Cerebellar cortex (tissue), 1 donor: ENCODE results near the gene UBE2E3.
"Not testable (repeated sequence)": the region's sequence is repeated elsewhere in the genome, so short reads cannot be mapped to it uniquely, and the experiment has no call there.

ENCODE experiments used
- DNase-seq: peaks from one replicate; pipeline ENCODE4 v3.0.0-alpha.2; 2015; ENCODE audit warnings: low spot score

UBE2E3 gene

DNA sequence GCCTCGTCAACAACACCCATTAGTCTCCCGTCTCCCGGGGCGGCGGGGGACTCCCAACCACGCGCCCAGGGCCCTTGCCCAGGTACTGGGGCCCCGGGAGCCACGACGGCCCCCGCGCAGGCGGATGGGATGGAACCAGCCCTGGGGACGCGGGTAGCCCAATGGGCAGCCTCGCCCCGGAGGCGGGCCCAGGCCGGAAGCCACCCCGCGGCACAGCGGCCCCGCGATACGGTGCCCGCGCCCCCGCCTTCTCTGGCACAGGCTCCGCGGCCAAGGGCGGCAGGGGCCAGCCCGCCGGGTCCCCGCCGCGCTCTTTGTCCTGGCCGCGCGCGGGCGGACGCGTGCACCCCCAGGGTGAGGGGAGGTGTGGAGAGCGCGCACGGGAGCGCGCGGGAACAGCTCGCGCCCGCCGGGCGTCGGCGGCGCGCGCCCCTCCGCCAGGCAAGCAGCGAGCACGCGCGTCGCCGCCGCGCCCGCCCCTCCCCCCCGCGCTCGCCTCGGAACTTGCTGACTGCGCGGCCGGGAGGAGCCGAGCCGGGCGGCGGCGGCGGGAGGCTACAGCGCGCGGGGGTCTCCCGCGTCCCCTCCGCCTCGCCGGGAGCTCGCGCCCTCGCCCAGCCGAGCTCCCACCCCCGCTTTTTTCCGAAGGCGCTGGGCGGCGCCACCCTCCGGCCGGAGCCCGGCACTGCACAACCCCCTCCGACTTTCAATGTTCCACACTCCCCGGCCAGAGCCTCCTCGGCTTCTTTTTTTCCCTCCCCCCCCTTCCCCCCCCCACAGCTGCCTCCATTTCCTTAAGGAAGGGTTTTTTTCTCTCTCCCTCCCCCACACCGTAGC lies at the start of gene UBE2E3:
TSS of gene UBE2E3 (plus strand) at position 500 of the 837 bp plus-strand sequence. CDS start 1,438 bp downstream, outside the sequence.
- DNase-seq = peak; percentile 63

DNA sequence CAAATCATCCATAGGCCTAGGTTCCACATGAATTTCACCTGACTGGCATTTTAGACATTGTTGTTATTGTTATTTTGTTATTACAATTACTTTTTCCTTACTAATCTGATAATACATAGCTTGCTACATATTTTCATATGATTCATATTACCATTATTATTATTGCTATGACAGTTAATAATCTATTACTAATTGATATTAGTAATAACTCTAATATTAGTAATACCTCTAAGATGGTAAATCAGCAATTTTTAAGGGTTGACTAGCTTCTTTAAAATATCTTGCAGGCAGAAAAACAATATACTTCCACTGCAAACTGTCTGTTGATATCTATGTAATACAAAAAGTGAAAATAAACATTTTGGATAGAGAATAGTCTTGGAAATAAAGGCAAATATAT lies 48.6 kb upstream of the UBE2E3 start:
- DNase-seq = no peak

DNA sequence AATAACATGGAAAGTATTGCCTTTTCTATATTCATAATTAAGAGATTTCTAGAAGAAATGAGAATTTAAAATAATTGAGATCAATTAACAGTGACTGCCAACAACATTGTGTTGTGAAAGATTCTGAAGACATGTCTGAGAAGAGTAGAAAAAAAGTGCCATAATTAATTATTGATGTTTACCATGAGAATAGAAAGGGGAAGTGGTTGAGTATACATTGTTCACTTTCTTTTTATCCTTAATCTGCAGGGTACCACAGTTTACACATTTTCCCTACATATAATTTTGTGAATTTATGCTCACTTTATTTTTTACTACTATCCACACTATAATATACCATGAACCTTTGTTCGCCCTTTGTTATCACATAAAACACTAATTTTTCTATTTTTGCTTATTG lies 47.1 kb upstream of the UBE2E3 start:
- no peak for DNase-seq

DNA sequence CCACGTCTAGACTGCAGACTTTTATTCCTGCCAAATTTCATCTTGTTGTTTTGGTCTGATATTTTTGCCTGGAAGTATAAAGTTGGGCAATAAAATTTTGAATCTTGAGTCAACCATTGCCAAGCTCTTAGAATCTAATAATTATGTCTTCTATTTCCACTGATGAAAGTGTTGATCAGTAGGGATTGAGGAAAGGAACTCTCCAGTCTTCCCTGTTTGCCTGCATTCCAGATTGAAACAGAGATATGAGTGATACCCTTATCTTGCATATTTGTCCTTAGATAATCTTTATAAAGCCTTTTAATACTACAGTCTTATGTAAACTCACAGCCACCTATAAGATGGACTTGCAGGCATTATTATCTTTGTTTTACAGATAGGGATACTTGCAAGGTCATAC lies 45.5 kb upstream of the UBE2E3 start:
- DNase-seq = no peak

DNA sequence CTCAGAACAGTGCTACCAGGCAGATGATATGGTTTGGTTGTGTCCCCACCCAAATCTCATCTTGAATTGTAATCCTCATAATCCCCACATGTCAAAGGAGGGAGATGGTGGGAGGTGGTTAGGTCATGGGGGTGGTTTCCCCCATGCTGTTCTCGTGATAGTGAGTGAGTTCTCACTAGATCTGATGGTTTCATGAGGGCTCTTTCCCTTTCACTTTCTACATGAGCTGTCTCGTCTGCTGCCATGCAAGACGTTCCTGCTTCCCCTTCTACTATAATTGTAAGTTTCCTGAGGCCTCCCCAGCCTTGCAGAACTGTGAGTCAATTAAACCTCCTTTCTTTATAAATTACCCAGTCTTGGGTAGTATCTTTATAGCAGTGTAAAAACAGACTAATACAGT lies 42.9 kb upstream of the UBE2E3 start:
- DNase-seq = not testable (repeated sequence)

DNA sequence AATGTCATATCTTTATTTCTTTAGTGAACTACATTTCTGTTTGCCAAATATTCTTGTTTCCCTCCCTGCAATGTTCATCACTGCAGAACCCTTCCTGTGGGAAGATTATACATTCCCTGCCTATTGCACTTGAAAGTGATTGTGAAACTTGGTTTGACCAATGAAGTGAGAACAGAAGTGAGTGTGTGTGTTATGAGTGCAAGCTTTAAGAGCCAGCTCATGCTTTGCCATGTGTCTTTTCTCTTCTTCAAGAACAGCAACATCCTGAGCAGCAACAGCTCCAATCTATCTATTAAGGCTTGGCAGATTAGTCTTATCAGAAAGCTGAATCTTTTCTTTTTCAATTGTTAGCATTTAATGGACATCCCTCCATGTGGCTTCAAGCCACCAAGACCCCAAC lies 42.0 kb upstream of the UBE2E3 start:
- DNase-seq = no peak

DNA sequence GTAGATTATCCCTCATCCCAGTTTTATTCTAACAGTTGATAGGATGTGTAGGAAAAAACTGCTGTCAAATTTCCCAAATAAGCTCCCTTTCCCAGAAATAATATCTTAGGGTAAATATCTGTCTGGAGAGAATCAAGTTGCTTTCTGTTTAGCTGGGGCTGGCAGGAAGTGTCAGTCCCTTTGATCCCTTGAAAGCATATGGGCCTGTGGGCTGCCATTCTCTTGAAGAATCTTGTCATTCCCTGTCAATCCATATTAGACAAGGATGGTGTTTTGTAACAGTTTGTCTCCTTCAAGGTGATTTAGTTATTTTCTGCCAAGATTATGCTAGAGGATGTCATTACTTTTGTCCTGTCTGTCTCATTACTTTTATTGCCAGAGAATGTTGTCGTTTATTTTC lies 37.1 kb upstream of the UBE2E3 start:
- no peak for DNase-seq

DNA sequence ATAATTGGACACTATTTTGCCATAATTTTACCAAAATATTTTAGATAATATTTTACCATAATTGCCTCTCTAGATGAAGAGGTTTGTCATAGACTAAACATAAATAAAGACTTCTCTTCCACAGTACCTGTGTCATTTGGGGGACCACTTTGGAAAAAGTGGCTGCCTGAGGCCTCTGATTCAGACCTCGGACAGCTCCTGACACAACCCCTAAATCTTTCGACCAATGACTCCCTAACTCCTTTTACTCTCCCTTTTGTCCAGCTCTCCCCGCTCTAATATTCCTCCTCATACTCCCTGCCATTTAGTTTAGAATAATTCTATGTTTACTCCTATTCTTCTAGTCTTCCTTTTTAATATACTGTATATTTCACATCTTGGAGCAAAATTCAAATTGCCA lies 36.0 kb upstream of the UBE2E3 start:
- no peak for DNase-seq

DNA sequence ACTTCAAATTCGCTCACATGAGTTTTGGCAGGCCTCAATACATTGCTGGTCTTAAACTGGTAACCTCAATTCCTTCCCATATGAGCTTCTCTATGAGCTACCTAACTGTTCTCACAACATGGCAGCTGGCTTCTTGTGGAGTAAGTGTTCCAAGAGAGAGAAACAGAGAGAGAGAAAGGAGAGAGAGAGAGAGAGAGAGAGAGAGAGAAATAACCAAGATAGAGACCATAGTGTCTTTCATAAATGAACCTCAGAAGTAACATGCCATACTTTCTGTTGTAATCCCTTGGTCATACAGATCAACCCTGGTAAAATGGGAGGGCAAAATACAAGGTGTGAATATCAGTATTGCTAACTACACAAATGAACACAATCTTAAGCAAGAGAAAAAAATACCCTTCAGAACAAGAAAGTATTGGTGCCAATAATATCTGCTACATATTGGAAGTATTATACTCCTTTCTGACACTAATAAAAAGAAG lies 33.2 kb upstream of the UBE2E3 start:
- no peak for DNase-seq

DNA sequence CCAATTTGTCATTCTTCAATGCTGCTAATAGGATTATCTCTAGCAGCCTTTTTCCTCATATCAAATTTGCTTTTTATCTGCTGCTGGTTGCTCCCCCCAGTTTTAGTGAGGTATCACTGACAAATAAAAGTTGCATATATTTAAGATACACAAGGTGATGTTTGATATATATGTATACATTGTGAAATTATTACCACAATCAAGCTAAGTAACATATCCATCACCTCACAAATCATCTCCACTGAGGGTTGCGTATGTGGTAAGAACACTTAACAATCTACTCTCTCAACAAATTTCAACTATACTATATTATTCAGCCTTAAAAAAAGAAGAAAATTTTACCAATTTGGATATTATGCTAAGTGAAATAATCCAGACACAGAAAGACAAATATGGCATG lies 30.5 kb upstream of the UBE2E3 start:
- no peak for DNase-seq

DNA sequence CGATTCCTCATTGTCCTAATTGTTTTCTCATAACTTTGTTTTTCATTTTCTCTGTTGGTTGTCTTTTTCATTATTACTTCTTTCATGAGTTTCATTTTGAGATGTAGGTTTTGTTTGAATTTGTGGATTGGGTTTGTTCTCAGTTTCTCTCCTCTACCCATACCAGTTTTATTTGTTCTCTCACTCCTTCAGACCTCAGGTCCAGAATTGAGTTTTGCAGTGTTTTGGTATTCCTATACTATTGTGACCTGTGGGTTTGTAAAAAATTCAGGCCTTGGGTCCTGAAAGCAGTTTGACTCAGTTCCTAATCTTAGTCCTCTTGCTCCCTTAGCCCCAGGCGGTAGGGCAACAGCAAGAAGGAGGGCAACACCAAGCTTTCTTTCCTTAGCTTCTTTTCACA lies 28.3 kb upstream of the UBE2E3 start:
- DNase-seq = no peak

DNA sequence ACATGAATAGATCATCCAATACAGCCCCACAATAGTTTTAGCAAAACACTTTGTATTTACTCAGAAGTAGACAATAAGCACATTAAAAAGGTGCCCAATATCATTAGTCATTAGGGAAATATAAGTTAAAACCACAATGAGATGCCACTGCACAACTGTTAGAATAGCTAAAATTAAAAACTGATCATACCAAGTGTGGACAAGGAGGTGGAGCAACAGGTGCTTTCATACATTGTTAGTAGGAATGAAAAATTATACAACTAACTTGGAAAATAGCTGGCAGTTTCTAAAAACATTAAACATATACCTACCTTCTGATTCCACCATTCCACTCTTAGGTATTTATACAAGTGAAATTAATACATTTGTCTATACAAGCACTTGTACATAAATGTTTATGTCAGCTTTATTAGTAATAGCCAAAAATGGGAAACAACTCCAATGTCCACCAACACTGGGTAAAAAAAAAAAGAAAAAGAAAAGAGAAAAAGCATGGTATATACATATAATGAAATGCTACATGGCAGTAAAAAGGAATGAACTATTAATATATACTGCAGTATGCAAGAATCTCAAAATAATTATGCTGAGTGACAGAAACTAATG lies 27.6 kb upstream of the UBE2E3 start:
- no peak for DNase-seq

DNA sequence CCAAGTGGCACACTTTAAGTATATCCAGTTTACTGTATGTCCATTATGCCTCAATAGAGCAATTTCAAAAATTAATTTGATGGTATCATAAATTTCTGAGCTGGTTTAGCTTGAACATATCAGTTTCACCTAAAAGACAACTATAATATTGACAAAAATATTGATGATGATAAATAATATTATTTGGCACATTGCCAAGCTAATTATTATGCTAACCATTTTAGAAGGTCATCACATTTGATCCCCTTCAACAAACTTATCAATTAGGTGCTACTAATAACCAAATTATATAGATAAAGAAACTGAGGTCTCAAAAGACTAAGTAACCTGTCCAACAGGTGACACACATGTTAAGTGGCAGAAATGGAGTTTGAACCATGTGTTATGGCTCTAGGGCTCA lies 26.9 kb upstream of the UBE2E3 start:
- DNase-seq = no peak

DNA sequence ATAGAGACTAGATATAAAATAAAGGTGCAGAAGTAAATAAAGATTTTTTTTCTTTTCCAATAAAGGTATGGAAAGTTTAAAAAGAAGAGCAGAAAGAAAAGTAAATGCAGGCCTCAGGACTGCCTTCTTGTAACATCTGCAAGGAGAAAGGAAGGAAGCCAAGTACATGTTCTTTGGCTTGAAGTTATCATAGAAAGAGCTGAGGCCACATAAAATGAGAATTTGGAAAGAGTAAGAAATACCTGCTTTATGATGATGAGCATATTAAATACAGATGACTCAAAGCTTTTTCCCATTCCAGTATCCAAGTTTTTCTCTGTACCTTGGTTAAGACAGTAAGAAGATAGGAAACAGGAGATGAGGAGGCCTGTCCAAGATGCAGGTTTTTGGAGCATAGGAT lies 25.3 kb upstream of the UBE2E3 start:
- no peak for DNase-seq

DNA sequence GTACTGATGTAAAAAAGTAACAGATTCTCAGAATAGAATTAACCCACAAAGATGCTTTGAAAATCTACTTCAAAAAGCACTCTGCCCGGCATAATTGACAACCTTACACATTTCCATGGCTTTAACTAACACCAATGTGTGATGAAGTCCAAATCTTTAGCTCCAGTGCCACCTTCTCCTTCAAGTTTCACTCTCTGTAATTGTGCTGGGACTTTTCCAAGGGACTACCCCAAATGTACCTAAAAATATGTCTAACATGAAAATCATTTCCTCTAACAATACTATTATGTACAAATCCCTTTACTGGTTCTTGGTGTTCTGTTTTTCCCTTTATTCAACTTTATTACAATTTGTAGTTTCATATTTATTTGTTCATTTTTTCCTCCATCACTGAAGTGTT lies 20.6 kb upstream of the UBE2E3 start:
- DNase-seq = no peak

DNA sequence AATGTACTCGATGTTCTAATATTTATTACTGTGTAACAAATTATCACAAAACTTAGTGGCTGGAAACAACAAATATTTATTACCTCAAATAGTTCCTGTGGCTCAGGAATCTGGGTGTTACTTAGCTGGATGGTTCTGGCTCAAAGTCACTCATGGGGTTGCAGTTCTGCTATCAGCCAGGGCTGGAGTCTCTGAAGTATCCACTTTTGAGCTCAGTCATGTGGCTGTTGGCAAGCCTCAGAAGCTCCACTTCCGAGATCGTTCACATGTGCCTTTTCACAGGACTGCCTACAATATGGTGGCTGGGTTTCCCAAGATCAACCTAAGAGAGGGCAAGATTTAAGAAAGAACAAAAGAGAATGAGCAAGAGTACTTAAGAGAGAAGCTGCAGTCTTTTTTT lies 19.4 kb upstream of the UBE2E3 start:
- no peak for DNase-seq

DNA sequence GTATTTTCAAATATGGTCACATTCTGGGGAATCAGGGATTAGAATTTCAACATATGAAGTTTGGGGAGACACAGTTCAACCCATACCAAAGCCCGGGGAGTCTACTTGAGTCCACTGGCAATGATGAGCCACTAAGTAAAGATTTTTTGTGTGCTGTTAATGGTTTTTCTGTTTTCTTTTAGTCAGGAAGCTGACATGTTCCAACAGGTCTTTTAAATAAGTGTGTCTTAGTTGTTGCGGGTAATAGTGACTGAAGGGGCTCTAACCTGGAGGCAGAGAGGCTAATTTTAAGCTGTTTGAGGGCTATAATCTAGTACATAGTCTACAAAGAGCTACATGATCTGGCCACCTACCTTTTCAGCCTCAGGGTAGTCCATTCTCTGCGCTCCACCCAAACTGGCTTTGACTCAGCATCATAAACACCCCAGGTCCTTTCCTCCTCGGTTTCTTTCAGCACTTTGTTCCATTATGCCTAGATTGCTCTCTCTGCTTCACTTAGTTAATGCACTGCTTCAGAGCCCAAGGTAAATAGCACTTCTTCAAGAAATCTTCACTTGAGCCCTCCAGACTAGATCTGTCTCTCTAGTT lies 17.6 kb upstream of the UBE2E3 start:
- DNase-seq = no peak

DNA sequence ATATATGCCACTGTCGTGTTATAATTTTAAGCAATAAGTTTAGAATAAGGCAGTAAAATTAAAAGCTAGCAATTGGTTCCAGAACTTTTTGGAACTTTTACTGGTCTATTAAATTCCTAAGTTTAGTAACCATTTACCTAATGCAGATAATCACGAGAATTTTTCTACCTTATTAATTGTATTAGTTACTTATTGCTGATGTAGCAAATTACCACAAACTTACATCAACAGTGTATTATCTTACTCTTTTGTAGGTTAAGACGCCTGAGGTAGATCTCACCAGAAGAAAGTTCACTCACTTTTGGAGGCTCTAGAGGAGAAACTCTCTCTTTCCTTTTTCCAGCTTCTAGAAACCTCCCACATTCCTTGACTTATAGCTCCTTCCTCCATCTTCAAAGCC lies 14.0 kb upstream of the UBE2E3 start:
- no peak for DNase-seq

DNA sequence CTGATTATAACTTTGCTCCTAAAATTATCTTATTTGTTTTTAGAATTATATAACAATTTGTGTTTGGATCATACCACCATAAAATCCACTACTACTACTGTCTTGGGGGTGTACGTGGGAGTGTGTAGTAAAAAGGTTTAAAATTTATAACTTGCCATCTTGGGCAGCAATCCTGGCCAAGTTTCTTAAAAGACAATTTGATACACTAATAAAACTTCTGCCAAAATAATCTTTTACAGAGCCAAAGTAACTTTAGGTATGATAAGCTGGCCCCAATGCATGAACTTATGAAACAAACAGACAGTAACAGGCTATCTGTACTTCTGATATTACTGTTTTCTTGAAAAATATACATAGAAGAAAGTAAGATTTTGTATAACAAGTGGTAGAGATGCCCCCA lies 11.3 kb upstream of the UBE2E3 start:
- DNase-seq = no peak

DNA sequence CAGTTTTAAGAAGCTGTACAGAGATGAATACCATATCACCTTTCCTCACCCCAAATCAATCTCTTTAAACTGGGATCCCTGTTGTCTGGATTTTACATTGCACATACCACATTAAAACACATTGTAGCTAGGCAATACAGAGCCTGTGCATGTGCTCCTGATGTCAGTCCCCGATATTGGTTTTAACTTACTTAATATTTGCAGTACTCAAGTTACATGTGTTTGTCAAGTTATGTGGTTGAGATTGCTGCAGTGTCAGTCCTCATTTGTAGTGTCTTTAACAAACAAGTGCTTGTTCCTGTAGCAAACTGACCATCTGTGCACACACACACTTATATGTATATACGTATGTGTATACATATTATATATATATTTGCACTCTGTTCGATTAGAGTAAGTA lies 10.4 kb upstream of the UBE2E3 start:
- no peak for DNase-seq

DNA sequence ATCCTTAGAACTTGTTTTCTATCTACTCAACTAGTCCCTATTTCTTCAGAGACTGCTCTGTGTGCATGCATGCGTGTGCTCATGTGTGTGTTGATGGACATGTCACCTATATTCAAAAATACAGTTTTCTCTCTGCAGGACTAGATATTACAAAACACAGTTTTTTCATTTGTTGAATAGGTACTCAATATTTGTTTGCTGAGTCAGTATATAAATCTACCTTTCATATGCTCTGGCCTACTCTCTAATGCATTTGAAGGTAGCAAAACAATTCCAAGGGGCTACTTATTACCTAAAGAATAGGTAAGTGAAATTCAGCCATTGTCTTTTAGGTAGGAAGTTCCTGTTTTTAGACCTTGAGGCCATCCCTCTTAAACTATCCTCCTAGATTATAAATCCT lies 8.6 kb upstream of the UBE2E3 start:
- no peak for DNase-seq

DNA sequence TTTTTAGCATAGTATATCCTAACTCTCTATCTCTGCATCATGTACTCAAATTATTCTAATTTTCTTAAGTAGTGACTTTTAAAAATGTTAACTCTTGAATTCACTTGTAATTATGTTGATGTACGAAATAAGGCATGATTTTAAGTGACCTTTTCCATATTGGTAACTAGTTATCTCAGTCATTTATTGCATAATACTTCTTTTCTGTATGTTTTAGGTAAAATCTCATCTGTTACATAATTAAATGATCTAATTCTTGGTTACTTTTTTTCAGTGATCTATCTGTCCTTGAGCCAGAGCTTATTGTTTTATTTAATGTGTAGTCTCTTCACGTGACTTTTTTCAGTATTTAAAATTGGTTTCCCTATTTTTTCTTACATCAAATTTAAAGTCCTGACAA lies 4.8 kb upstream of the UBE2E3 start:
- DNase-seq = no peak
